Measurements from ENCODE around the gene NLRP2B.

The NLRP2B gene

DNA sequence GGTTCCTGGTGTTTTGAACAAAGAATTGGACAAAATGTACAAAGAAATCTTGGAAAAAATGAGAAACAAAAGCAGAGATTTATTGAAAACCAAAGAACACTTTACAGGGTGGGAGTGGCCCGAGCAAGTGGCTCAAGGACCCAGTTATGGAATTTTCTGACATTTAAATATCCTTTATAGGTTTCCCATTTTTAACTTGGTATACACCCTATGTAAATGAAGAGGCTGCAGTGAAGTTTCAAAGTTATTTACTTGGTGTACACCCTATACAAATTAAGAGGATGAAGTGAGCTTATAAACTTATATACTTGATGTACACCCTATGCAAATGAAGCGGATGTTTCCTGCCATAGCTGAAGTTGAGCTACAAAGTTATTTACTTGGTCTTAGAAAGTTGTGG is 4.7 kb downstream of the NLRP2B start:
- ATAC-seq (ENCODE audit: low read depth) (no peak), DNase-seq (ENCODE audit: low spot score) (no peak)
- H3K27me3 ChIP-seq (ENCODE audit: insufficient read depth, poor library complexity, severe bottlenecking), result no peaks in the 10 kb centered on the region
- H3K4me3 ChIP-seq (ENCODE audit: severe bottlenecking), result no peak overlapping the region
- no peaks in the 10 kb centered on the region for H3K36me3 ChIP-seq (ENCODE audit: low read depth)
- H3K4me1 ChIP-seq (ENCODE audit: insufficient read depth, poor library complexity, severe bottlenecking), result no peaks in the 10 kb centered on the region
- H3K27ac ChIP-seq (ENCODE audit: poor library complexity, severe bottlenecking), result no peak overlapping the region
- H3K9me3 ChIP-seq (ENCODE audit: severe bottlenecking), result no peaks in the 10 kb centered on the region
- TF ChIP-seq, protein P1, sequence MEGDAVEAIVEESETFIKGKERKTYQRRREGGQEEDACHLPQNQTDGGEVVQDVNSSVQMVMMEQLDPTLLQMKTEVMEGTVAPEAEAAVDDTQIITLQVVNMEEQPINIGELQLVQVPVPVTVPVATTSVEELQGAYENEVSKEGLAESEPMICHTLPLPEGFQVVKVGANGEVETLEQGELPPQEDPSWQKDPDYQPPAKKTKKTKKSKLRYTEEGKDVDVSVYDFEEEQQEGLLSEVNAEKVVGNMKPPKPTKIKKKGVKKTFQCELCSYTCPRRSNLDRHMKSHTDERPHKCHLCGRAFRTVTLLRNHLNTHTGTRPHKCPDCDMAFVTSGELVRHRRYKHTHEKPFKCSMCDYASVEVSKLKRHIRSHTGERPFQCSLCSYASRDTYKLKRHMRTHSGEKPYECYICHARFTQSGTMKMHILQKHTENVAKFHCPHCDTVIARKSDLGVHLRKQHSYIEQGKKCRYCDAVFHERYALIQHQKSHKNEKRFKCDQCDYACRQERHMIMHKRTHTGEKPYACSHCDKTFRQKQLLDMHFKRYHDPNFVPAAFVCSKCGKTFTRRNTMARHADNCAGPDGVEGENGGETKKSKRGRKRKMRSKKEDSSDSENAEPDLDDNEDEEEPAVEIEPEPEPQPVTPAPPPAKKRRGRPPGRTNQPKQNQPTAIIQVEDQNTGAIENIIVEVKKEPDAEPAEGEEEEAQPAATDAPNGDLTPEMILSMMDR (IDR thresholded peaks at IDR 0.05; ENCODE audit: poor library complexity, severe bottlenecking), result no peak

DNA sequence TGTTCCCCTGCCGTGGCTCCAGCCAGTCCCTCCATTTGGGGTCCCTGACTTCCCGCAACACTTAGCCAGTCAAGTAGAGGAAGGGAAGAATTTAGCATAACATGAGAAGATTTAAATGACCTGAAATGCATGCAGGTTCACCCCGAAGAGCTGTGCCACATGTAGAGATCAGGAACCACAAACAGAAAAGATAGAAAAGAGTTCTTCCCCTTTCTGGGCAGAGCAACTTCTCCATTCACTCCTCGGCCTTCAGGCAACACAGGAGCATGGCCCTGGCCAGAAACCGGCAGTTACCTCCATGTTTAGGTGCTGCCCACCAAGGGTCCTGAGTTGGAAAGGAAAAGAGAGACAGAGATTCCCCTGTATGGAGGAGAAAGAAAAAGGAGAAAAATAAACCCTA is 5.2 kb downstream of the NLRP2B start:
- TF ChIP-seq, protein P1 (IDR thresholded peaks at IDR 0.05; ENCODE audit: poor library complexity, severe bottlenecking), result no peak
- ATAC-seq (ENCODE audit: low read depth) (no peak), DNase-seq (ENCODE audit: low spot score) (no peak)
- no peaks in the 10 kb centered on the region for H3K4me1 ChIP-seq (ENCODE audit: insufficient read depth, poor library complexity, severe bottlenecking)
- no peaks in the 10 kb centered on the region for H3K36me3 ChIP-seq (ENCODE audit: low read depth)
- no peak overlapping the region for H3K4me3 ChIP-seq (ENCODE audit: severe bottlenecking)
- H3K27me3 ChIP-seq (ENCODE audit: insufficient read depth, poor library complexity, severe bottlenecking), result no peaks in the 10 kb centered on the region
- no peak overlapping the region for H3K27ac ChIP-seq (ENCODE audit: poor library complexity, severe bottlenecking)
- no peaks in the 10 kb centered on the region for H3K9me3 ChIP-seq (ENCODE audit: severe bottlenecking)

DNA sequence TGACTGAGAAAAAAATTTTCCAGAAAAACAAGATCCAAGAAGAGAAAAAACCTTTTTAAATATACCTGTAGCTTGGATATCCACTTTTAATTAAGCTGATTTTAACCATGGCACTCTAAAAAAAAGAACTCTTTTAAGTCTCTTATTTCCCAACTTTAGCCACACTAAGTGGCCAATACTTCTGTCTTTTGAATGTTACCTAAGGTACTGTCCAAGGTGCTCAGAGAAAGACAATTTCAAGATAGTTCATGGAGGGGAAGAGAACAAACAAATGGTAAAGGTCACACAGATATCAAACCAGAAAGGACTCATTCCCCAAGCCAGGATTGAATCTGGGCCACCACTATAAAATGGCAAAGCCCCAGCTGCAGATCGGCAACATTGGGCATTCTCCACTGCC is 10.1 kb downstream of the NLRP2B start:
- H3K9me3 ChIP-seq (ENCODE audit: severe bottlenecking), result no peaks in the 10 kb centered on the region
- no peaks in the 10 kb centered on the region for H3K36me3 ChIP-seq (ENCODE audit: low read depth)
- ATAC-seq (ENCODE audit: low read depth), result no peak
- DNase-seq (ENCODE audit: low spot score), result no peak
- no peaks in the 10 kb centered on the region for H3K4me1 ChIP-seq (ENCODE audit: insufficient read depth, poor library complexity, severe bottlenecking)
- no peaks in the 10 kb centered on the region for H3K27me3 ChIP-seq (ENCODE audit: insufficient read depth, poor library complexity, severe bottlenecking)
- H3K4me3 ChIP-seq (ENCODE audit: severe bottlenecking), result no peak overlapping the region
- no peak overlapping the region for H3K27ac ChIP-seq (ENCODE audit: poor library complexity, severe bottlenecking)
- TF ChIP-seq, protein P1 (IDR thresholded peaks at IDR 0.05; ENCODE audit: poor library complexity, severe bottlenecking), result no peak

DNA sequence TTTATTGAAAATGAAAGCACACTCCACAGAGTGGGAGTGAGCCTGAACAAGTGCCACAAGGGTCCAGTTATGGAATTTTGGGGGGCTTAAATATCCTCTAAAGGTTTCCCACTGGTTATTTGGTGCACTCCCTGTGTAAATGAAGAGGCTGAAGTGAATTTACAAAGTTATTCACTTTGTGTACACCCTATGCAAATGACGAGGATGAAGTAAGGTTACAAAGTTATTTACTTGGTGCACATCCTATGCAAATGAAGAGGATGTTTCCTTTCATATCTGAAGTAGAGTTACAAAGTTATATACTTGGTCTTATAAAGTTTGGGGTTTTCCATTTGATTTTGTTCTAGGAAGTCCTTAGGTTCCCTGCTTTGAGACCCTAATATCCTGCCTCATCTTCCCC is 13.1 kb downstream of the NLRP2B start:
- H3K27ac ChIP-seq (ENCODE audit: poor library complexity, severe bottlenecking), result no peak overlapping the region
- H3K27me3 ChIP-seq (ENCODE audit: insufficient read depth, poor library complexity, severe bottlenecking), result no peaks in the 10 kb centered on the region
- H3K4me1 ChIP-seq (ENCODE audit: insufficient read depth, poor library complexity, severe bottlenecking), result no peaks in the 10 kb centered on the region
- H3K36me3 ChIP-seq (ENCODE audit: low read depth), result no peaks in the 10 kb centered on the region
- H3K4me3 ChIP-seq (ENCODE audit: severe bottlenecking), result no peak overlapping the region
- DNase-seq (ENCODE audit: low spot score), result no peak
- no peak for ATAC-seq (ENCODE audit: low read depth)
- TF ChIP-seq, protein P1 (IDR thresholded peaks at IDR 0.05; ENCODE audit: poor library complexity, severe bottlenecking), result no peak
- H3K9me3 ChIP-seq (ENCODE audit: severe bottlenecking), result no peaks in the 10 kb centered on the region

DNA sequence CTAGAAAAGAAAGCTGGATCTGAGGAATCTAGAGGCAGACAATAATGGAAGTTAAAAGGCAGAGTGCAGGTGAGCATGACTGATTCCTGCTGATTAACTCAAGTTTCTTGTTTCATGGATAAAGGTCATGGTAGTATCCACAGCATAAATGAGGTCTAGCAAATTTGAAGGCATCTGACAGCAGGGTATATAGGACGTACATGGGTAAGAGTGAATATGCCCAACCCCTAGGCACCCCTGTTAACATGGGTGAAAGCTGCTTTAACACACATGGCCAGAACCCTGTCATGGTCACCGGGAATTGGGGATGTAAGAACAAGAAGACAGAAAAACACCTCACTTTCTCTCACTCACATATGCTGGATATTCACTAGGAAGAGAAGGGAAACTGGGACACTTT is 25.0 kb downstream of the NLRP2B start:
- Histone ChIP-seq H3K27ac (ENCODE audit: poor library complexity, severe bottlenecking) (no peak overlapping the region), H3K27me3 (ENCODE audit: insufficient read depth, poor library complexity, severe bottlenecking) (no peaks in the 10 kb centered on the region), H3K4me1 (ENCODE audit: insufficient read depth, poor library complexity, severe bottlenecking) (no peaks in the 10 kb centered on the region), H3K9me3 (ENCODE audit: severe bottlenecking) (no peaks in the 10 kb centered on the region), H3K4me3 (ENCODE audit: severe bottlenecking) (no peak overlapping the region), H3K36me3 (ENCODE audit: low read depth) (no peaks in the 10 kb centered on the region)
- no peak for DNase-seq (ENCODE audit: low spot score)
- TF ChIP-seq, protein P1 (IDR thresholded peaks at IDR 0.05; ENCODE audit: poor library complexity, severe bottlenecking), result no peak
- no peak for ATAC-seq (ENCODE audit: low read depth)

Measured in RWPE2 (cell line).